Nucleus accumbens (tissue), 56 donors: ENCODE data around the gene EEFSEC.

ENCODE experiments used
- DNase-seq, 56 donors: peaks; one replicate each; lab custom pipeline; 2025; lab: John Stamatoyannopoulos, UW

EEFSEC gene, protein sequence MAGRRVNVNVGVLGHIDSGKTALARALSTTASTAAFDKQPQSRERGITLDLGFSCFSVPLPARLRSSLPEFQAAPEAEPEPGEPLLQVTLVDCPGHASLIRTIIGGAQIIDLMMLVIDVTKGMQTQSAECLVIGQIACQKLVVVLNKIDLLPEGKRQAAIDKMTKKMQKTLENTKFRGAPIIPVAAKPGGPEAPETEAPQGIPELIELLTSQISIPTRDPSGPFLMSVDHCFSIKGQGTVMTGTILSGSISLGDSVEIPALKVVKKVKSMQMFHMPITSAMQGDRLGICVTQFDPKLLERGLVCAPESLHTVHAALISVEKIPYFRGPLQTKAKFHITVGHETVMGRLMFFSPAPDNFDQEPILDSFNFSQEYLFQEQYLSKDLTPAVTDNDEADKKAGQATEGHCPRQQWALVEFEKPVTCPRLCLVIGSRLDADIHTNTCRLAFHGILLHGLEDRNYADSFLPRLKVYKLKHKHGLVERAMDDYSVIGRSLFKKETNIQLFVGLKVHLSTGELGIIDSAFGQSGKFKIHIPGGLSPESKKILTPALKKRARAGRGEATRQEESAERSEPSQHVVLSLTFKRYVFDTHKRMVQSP

DNA sequence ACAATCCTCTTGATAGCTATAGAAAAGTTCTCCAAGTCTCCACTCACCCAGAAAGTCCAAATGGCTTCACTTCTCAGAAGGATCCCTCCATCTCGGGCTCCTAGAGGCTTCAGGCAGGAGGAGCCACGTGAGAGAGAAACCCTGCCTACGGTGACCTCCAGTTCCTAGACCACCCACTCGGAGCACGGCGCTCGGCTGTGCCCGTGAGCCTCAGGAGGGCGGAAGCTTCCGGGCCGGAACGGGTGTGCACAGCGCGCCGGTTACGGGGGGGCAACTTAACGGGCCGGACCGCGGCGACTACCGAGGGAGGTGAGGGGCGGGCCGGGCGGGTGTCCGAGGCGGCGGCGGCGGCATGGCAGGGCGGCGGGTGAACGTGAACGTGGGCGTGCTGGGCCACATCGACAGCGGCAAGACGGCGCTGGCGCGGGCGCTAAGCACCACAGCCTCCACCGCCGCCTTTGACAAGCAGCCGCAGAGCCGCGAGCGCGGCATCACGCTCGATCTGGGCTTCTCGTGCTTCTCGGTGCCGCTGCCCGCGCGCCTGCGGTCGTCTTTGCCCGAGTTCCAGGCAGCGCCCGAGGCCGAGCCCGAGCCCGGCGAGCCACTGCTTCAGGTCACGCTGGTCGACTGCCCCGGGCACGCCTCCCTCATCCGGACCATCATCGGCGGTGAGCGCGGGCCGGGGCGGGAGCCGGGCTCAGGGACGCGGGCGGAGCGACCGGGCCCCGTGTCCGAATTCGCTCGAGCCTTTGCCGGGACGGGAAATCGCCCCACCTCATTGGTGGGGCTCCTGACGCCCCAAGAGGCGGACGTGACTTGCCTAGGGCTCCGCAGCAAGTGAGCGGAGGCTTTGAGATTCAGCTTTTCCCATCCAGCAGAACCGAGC lies at the start of gene EEFSEC:
Gene EEFSEC (plus strand): TSS at position 326 of the 886 bp plus-strand sequence. CDS start 27 bp downstream, at position 353.
- peak in 54 of 56 donors; percentile 18 to 83 (median 66) for DNase-seq

DNA sequence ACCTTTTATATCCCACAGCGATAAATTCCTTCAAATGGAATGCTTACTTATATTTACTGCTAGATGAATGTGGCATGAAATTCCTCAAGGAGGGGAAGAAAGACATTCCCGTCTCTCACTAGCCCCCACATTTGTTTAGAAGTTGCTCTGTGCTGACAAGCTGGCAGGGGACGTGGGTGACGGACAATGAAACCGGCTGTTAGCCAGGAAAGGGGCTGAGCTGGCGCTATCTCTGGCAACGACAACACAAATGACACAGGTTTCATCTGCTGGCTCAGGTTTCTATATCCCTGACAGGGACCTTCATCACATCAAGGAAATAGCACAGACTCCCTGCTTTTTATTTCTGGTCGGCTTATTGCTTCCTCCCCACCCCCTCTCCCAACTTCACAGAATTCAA lies 45.4 kb upstream of the EEFSEC start:
- DNase-seq = no peak

DNA sequence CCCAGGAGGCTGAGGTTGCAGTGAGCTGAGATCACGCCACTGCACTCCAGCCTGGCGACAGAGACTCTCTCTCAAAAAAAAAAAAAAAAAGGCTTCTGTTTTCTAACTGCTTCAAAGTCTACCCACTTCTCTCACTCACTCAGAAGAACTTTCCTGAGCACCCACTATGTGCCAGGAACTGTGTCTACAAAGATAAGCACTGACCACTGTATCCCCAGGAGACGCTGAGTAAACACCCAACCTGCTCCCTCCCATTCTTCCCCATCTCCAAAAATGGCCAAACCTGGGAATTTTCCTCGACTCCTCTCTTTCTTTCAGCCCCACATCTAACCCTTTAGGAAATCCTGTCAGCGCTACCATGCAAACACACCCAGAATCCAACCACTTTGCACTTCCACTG lies 42.1 kb upstream of the EEFSEC start:
- no peak for DNase-seq

DNA sequence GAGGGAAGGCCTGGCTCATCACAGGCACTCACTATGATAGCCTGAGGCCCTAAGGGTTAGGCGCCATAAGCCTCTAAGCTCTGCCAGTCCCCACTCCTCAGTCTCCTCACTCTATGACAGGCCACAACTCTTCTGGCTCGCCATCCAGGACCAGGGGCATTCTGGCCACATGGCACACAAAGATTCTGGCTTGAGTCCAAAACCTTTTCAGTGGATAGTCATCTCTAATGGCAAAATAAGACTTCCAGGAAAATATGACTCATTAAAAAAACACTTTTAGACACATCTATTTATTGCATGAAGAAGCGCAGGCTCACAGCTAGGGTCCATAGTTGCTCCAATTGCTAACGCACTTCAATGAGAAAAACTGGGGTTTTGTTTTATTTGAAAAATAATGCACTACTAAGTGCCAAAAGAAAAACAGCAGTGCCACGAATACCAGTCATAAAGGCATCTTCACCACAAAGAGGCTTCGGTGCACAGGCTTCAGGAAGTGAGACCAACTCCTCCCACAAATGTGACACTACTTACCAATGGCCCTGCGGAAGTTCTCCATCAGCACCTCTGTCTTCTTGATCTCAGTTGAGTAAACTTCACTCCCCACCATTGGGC lies 40.8 kb upstream of the EEFSEC start:
- DNase-seq = peak in 1 of 56 donors; percentile 12

DNA sequence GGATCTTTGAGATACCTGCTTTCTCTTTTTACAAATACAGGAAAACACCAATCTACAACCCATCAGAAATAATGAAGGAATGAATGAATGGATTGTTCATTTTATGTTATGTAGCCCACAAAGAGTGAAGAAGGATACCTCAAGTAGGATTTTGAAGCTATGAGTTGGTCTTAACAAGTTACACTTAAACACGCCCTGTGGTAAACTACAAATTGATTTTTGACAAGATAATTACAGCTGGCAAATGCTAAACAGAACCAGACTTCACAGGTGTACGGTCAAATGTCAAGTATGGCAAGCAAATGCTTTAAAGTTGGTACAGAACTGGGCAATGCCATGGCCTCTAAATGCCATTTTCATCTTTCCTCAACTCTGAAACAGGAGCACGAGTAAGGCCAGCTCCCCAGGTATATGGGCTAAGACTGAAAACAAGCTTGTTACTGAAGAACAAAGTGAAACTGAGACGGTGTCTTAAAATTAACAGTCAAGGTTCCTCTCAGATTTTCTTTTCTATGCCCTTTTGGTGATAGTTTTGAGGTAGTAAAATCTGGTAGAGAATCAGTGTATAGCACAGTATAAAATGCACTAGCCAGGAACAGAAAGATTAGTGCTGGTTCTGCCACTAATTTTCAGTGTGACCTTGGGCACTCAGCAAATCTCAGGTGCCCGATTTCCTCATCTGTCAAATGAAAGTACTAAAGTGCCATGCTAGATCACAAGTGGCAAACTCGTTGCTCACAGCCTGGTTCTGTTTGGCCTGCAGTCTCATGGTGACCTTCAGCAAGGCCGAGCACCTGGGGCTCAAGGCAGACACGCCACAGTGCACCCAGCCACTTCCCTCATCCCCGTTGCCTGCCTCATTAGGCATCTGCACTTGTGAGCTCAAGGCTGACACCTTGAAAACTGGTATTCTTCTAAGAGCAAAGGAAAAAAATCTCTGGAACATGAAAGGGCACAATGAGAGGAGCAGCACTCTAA lies 39.2 kb upstream of the EEFSEC start:
- DNase-seq = no peak

DNA sequence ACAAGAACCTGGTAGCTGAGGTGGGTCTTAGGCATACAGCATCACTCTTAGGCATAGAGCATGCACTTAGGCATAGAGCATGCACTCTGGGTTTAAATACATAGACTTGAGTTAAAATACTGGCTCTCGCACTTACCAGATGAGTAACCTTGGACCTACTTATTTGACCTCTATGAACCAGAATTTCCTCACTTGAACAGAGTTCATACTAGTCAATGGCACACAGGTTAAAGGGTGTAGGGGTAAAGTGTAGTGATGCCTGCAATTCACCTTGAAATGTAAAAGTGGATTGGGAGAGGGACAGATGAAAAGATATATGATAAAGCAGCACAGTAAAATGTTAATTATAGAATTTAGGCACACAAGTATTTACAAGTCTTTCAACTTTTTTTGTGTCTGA lies 31.3 kb upstream of the EEFSEC start:
- no peak for DNase-seq

DNA sequence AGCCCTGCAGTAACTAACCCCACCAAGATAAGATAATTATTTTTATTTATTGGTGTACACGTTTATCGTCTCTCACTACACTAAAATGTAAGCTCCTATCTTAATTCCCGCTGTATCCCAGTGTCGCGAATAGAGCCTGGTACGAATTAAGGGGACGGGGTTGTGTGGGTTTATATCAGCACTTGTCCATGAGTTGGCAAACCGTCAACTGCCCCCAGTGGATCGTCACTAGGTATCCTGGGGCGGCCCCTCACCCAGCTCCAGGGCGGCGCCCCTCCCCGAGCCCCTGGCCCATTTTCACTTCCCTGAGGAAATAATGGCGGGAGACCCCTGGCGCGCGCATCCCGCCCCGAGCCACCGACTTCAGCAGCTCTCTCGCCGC lies 30.1 kb upstream of the EEFSEC start:
- DNase-seq = no peak

DNA sequence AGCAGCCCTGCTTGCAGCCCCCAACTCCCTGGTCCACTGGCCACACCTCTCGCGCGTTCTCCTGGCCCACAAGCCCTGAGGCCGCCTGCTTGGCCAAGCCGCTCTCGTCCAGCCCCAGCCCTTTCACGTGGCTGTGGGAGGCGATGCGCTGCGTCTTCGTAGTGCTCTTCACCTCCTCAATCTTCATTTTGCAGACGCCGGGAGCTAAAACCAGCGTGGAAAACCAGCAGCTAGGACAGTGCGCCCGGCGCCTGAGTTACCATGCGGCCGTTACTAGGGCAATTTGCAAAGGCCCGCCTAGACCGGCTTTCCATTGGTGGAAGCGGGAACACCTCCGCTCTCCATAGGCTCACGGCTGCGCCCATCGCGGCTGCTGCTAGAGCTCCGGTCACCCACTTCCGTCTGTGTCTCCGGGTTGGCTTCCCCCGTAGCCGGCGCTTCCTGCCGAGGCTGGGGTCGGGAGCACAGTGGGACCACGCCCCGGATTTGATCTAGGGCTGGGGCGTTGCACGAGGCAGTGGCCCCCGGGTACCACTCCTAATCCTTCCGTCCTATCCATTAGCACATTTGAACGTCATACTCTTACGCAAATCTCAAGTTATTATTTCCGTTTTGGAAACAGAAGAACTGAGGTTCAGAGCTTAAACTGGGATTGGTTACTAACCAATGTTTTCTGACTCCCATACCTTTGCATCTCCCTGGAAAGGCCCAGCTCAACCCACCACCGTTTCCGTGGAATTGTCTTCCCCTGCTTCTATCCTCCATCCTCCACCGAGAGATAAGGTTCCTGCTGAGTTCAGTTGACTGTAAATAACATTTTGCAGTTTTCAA lies 29.5 kb upstream of the EEFSEC start, which contains the start of gene RUVBL1:
Gene RUVBL1 (minus strand): TSS at position 275 of the 831 bp plus-strand sequence. CDS start 88 bp downstream, at position 187.
- DNase-seq = peak; percentile 38 to 99 (median 95)

DNA sequence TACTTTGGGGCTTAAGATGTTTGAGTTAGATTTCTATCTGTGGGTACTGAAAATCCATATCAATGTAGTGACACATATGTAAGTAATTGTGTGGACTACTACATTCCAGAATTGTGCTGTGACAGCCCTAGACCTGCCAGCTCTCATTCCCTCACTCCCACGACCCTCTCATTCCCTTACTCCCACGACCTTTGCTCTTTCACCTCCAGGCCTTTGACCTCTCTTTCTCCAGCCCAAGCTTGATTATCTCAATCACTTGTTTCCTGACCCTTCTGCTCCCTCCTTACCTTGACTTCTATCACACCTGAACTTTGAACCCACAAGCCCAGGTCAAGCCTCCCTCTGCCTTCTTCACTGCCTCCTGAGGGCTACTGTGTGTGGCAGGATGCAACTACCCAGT lies 26.0 kb upstream of the EEFSEC start:
- no peak for DNase-seq

DNA sequence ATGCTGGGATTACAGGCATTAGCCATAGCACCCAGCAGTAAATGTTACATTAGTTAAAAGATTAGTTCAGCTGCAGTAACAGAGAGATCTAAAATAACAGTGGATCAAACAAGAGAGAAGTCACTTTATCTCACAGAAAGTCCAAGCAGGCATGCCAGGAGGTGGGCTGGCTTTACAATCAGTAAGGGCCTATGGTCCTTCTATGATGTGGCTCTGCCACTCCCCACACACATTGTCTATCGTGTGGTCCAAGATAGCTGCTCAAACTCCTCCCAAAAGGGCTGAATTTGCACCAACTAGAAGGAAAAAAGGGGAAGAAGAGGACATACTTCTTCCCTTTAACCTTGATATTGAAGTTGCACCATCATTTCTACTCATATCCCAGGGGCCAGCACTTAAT lies 25.0 kb upstream of the EEFSEC start:
- DNase-seq = no peak

DNA sequence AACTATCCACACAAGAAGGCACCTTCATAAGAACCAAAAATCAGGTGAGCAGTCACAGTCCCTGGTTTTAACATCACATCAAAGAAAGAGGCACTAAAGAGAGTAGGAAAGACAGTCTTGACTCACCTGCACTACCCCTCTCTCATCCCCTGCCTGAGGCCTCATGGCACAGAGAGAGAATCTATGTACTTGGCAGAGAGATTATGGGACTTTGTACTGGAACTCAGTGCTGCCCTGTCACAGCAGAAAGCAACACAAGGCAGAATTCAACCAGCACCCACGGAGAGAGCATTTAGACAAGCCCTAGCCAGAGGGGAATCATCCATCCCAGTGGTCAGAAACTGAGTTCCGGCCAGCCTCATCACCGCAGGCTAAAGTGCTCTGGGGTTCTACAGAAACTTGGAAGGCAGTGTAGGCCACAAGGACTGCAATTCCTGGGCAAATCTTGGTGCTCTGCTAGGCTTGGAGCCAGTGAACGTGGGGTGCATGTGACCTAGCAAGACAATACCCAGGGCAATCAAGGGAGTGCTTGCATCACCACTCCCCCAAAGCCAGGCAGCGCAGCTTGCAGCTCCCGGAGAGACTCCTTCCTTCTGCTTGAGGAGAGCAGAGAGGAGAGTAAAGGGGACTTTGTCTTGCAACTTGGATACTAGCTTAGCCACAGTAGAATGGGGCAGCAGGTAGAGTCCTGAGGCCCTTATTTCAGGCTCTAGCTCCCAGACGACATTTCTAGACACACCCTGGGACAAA lies 21.2 kb upstream of the EEFSEC start:
- no peak for DNase-seq

DNA sequence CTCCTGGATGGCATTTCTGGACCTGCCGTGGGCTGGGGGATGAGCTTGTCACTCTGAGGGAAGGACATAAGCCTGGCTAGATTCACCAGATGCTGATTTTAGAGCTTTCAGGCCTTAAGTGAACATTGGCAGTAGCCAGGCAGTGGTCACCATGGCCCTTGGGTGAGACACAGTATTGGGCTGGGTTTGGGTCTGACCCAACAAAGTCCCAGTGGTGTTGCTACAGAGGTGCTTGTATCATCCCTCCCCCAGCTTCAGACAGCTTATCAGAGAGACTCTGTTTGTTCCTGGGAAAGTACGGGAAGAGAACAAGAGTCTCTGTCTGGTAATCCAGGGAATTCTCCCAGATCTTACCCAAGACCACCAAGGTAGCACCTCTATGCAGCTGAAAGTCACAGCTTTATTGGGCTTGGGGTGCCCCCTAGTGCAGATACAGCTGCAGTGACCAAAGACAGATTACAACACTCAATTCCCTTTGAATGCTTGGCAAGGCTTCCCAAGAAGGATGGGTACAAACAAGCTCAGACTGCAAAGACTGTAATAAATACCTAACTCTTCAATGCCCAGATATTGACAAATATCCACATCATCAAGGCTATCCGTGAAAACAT lies 19.9 kb upstream of the EEFSEC start:
- DNase-seq = peak in 1 of 56 donors; percentile 17

DNA sequence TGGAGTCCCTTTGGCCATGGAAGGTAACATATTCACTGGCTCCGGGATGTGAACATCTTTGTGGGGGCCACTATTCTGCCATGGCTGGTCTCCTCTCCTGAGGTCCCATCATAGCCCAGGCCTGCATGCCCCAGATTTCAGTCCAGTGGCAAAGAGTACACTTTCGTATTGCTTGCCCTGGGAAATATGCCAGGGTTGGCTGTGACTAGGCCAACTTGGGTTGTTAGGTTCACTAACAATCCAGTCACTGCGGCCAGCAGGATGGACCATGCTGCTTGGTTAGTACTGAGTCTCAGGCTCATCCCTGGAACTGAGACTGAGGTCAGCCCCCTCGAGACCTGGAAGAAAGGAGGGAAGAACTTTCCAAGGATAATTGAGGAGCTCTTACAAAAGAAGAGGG lies 9.8 kb upstream of the EEFSEC start:
- DNase-seq = peak in 1 of 56 donors; percentile 9

DNA sequence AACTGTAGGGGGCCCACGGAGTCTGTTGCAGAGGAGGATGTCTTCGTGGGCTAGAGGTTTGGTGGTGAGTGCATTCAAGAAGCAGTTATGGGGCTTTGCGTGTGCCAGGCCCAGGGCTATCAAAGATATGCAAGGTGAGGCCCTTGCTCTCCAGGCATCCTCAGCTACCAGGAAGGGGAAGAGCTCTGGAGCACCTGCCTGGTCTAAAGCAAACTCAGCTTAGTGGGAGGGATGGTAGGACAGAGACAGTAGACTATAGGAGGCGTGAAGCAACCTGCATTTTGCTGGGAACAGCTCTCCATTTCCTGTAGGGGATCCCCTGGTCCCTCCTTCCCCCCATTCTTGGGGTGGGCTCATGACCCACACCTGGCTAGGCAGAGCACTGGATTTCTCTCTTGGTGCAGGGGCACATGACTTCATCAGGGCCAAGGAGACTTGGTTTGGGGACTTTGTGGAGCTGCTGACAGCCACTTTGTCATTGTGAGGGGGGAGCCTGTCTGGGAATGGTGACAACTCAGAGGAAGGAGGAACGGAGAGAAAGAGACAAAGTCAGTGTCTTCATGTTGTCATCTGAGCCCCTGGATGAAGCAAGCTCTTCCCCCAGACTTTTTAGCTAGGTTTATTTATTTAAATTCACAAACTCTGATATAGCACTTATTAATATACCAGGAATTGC lies 8.6 kb upstream of the EEFSEC start:
- no peak for DNase-seq

DNA sequence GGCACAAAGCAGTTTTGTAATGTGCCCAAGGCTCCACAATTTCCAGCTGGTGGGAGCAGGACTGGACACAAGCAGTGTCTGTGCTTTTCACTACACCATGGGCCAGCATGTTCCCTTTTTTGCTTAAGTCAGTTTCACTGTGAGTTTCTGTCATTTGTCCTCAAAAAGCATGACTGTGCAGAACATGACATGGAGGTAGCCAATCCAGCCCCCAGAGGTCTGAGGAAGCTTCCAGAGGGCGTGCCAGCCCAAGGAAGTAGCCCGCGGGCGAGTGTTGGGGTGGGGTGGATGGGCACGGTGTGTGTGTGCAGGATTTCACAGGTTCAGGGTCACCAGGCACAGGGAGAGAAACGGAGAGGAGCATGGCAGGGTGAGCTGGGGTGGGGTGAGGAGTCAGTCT lies 8.0 kb upstream of the EEFSEC start:
- DNase-seq = peak in 9 of 56 donors; percentile 3 to 28 (median 14)

DNA sequence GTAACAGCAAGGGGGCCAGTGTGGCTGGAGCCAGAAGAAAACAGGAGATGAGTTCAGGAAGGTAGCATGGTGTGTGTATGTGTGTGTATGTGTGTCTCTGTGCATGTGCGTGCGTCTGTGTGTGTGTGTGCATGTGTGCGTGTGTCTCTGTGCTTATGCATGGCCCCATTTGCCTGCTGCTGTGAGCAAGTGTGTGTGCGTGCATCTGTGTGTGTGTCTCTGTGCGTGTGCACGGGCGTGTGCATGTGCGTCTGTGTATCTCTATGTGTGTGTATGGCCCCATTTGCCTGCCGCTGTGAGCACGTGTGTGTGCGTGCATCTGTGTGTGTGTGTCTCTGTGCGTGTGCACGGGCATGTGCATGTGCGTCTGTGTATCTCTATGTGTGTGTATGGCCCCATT lies 7.1 kb upstream of the EEFSEC start:
- DNase-seq = no peak

DNA sequence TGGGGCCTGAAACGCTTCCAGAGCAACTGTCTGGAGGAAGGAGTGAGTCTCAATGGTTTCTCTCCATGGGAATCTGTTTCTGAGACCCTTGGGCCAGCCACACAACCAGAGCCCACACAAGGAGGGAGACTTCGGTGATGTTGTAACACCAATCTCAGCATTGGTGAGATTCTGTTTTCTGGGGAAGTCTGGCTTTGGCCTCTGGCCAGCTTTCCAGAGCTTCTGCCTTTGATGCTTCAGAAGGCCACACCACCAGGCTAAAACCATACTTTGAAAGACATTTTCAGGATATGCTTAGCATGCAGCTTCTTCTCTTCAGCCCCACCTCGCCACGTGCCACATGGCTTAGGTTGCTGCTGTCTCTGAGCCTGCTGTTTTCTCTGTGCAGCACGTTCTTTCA lies 3.6 kb upstream of the EEFSEC start:
- peak in 2 of 56 donors; percentile 12 to 40 for DNase-seq
